GM12878 (cell line): ENCODE results near the gene NKAIN2. TPM values are rescaled to one million over a fixed set of nuclear protein-coding genes. Genes with fewer than 3 reads are reported as not detected.
"Not testable (repeated sequence)": the region's sequence is repeated elsewhere in the genome, so short reads cannot be mapped to it uniquely, and the experiment has no call there.

ENCODE experiments used
- ATAC-seq: fragments of 200-7000 bp; cut with Tn5 transposase; 3 replicates; pipeline ENCODE4 v1.9.1; 2020; ENCODE audit warnings: mild to moderate bottlenecking, moderate library complexity
- BruUV-seq: library from RNA; stranded (reverse); fragments of 400-500 nt; replicated peaks from 2 replicates; lab custom pipeline; 2021; lab: Mats Ljungman, UMichigan
- CTCF ChIA-PET: fragments of 300-600 bp; sonication (Branson Sonifier 250); formaldehyde crosslinking; extraction: SDS; loops from one replicate; lab custom pipeline; 2021; ENCODE audit warnings: inconsistent platforms; lab: Yijun Ruan, JAX
- POLR2A ChIA-PET: fragments of 350-600 bp; formaldehyde crosslinking; extraction: SDS; loops from one replicate; lab custom pipeline; 2021; ENCODE audit warnings: inconsistent platforms; lab: Charles Lee
- RAD21 ChIA-PET: fragments of 300-600 bp; sonication (Branson Sonifier 250); formaldehyde crosslinking; loops from one replicate; lab custom pipeline; 2023; ENCODE audit warnings: antibody characterized with exemption; ENCODE audit not compliant: unreplicated experiment; lab: Charles Lee
- SMC1A ChIA-PET: fragments of 300-600 bp; sonication (Branson Sonifier 250); formaldehyde crosslinking; loops from one replicate; lab custom pipeline; 2023; ENCODE audit not compliant: unreplicated experiment, uncharacterized antibody; lab: Charles Lee
- DNase-seq: peaks from one replicate; pipeline ENCODE4 v3.0.0-alpha.2; 2011; ENCODE audit warnings: low read depth, low spot score
- FAIRE-seq: peaks from 3 replicates; lab custom pipeline; 2011; peaks lifted over from hg19 to GRCh38; lab: Jason Lieb, UNC
- H2AFZ ChIP-seq: 2 replicates; pipeline ENCODE4 v1.6.0; 2011; ENCODE audit warnings: low read depth, low read length, control low read depth; ENCODE audit not compliant: control insufficient read depth
- H3K27ac ChIP-seq: 2 replicates; pipeline ENCODE4 v1.5.1; 2011; ENCODE audit warnings: control low read depth; ENCODE audit not compliant: control insufficient read depth, insufficient read depth
- H3K27me3 ChIP-seq, 2 experiments: replicated peaks in 1 of 2; 2 replicates each; pipeline versions ENCODE4 v1.6.0 to v1.6.1; 2011; ENCODE audit warnings: low read length in 1 of 2; ENCODE audit not compliant: control insufficient read depth in 2 of 2, insufficient read depth in 2 of 2
- H3K36me3 ChIP-seq, 2 experiments: 2 replicates each; pipeline ENCODE4 v1.5.1; 2011; ENCODE audit warnings: low read length in 1 of 2; ENCODE audit not compliant: control insufficient read depth in 2 of 2, insufficient read depth in 2 of 2
- H3K4me1 ChIP-seq: 2 replicates; pipeline ENCODE4 v1.6.1; 2011; ENCODE audit warnings: mild to moderate bottlenecking, low read length, moderate library complexity, mixed read lengths; ENCODE audit not compliant: control insufficient read depth, insufficient read depth
- H3K4me2 ChIP-seq: 2 replicates; pipeline ENCODE4 v1.6.0; 2011; ENCODE audit warnings: control low read depth; ENCODE audit not compliant: control insufficient read depth, insufficient read depth
- H3K4me3 ChIP-seq: fragments of 200-600 bp; sonication (generic); 2 replicates; pipeline ENCODE4 v1.5.1; 2016
- H3K79me2 ChIP-seq: 2 replicates; pipeline ENCODE4 v1.6.0; 2011; ENCODE audit warnings: low read length; ENCODE audit not compliant: control insufficient read depth, insufficient read depth
- H3K9ac ChIP-seq: 2 replicates; pipeline ENCODE4 v1.8.0; 2011; ENCODE audit warnings: low read length, control low read depth, mixed read lengths; ENCODE audit not compliant: control insufficient read depth, insufficient read depth
- H3K9me3 ChIP-seq: replicated peaks from 3 replicates; pipeline ENCODE4 v1.5.1; 2011; ENCODE audit warnings: mild to moderate bottlenecking, low read length; ENCODE audit not compliant: control insufficient read depth, insufficient read depth
- H4K20me1 ChIP-seq: 2 replicates; pipeline ENCODE4 v1.6.0; 2011; ENCODE audit not compliant: control insufficient read depth, insufficient read depth
- KAT2A ChIP-seq: conservative IDR thresholded peaks from 2 replicates; pipeline ENCODE4 v1.6.1; 2011; ENCODE audit warnings: low read depth, low read length; ENCODE audit not compliant: control insufficient read depth
- POLR2AphosphoS5 ChIP-seq: IDR thresholded peaks from 2 replicates; pipeline ENCODE4 v1.6.1; 2011; ENCODE audit warnings: mild to moderate bottlenecking, low read length, inconsistent platforms
- SREBF2 ChIP-seq: IDR thresholded peaks from 2 replicates; pipeline ENCODE4 v1.6.1; 2012; ENCODE audit warnings: mild to moderate bottlenecking, low read length
- ZNF274 ChIP-seq: IDR thresholded peaks from one replicate; pipeline ENCODE4 v1.8.0; 2011; ENCODE audit not compliant: insufficient read length, insufficient read depth
- whole genome bisulfite sequencing: methylation state at CpG from one replicate; pipeline ENCODE4 v1.1.6; 2016; ENCODE audit warnings: low lambda C conversion rate; ENCODE audit not compliant: insufficient replicate concordance, insufficient coverage; ENCODE audit errors: missing lambda C conversion rate; 5-methylcytosine and 5-hydroxymethylcytosine counted together
- in situ Hi-C: fragments of 300-500 bp; cut with MboI; formaldehyde crosslinking; loops from 9 replicates; pipeline ENCODE4 v1.14.3; 2018; ENCODE audit warnings: mixed read lengths
- intact Hi-C: fragments of 100-400 bp; cut with micrococcal nuclease; formaldehyde crosslinking; loops from one replicate; pipeline ENCODE4 v1.14.2; 2022; ENCODE audit not compliant: unreplicated experiment
- polyA plus RNA-seq, 11 experiments: library from polyadenylated mRNA; depleted of rRNA in 4 of 11; unstranded in 6 of 11; stranded (reverse) in 5 of 11; fragments of >200 nt; fragmentation: Nextera tagmentation in 4 of 11; fragmentation: Illumina TruSeq in 1 of 11; extraction: Ambion mirVana in 4 of 11; extraction: Trizol in 1 of 11; gene quantifications; 1 replicate in 1 of 11; 2 replicates in 10 of 11; pipeline versions ENCODE4 v1.2.1 to v1.2.3, GENCODE V29; 2011 to 2016; ENCODE audit warnings: inconsistent platforms in 2 of 11, missing spikeins in 2 of 11, low read depth in 1 of 11
- total RNA-seq, 4 experiments: library from RNA; depleted of rRNA in 3 of 4; stranded (reverse); fragments of >200 nt in 3 of 4; fragmentation: Illumina TruSeq in 1 of 4; extraction: Trizol in 1 of 4; gene quantifications; 2 replicates each; pipeline versions ENCODE4 v1.2.1 to v1.2.3, GENCODE V29; 2013 to 2021

The NKAIN2 gene
- total and polyA plus RNA-seq, 10 of the 15 experiments (the other 5 are each of a cell fraction or from before 2014, with no cell fraction given) = not detected

DNA sequence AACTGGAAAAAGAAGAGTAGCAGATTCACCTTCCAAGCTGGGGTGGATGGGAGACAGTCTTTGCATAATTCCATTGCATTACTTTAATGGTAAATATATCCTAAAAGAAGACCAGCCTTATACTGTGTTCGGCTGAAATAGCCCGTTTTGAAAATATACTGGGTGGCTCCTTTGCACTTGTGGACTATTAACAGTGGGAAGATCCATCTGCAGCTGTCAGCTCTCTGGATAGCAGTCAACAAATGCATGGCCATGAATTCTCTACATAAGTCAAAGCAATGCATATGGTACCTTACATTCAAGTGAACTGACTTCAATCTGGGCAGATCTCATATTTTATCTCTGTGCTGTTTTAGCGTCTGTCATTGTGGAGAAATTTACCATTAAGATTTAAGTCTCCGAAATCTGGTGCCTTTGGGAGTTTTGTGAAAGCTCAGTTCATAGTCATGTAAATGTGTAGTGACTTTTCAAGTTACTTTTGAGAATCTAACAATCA, 758.0 kb downstream of the NKAIN2 start:
- Histone ChIP-seq H2AFZ (no peak overlapping the region), H3K4me2 (no peak overlapping the region), H3K79me2 (no peaks in the 10 kb centered on the region), H3K36me3 (no peaks in the 10 kb centered on the region), H4K20me1 (no peaks in the 10 kb centered on the region), H3K27me3 (no peaks in the 10 kb centered on the region), H3K9ac (no peak overlapping the region), H3K4me3 (no peak overlapping the region), H3K9me3 (no peaks in the 10 kb centered on the region), H3K27ac (no peak overlapping the region), H3K4me1 (no peaks in the 10 kb centered on the region)
- ATAC-seq (no peak), DNase-seq (no peak), FAIRE-seq (no peak)
- TF ChIP-seq SREBF2 (no peak), KAT2A (no peak), POLR2AphosphoS5 (no peak), ZNF274 (no peak)
- ChIA-PET POLR2A (no interaction called here), CTCF (no interaction called here), RAD21 (no interaction called here), SMC1A (no interaction called here)
- intact Hi-C loops = no loop called here
- whole genome bisulfite sequencing = 23% methylated on average over 4 of the region's 4 CpGs
- no TSS peak for BruUV-seq
- in situ Hi-C loops = no loop called here

DNA sequence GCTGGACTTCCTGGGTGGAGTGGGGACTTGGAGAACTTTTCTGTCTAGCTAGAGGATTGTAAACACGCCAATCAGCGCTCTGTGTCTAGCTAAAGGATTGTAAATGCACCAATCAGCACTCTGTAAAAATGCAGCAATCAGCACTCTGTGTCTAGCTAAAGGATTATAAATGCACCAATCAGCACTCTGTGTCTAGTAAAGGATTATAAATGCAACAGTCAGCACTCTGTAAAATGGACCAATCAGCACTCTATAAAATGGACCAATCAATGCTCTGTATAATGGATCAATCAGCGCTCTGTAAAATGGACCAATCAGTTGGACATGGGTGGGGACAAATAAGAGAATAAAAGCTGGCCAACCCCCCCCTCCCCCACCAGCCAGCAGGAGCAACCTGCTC, 760.5 kb downstream of the NKAIN2 start:
- DNase-seq, H2AFZ ChIP-seq, H3K4me1 ChIP-seq, H4K20me1 ChIP-seq, H3K4me2 ChIP-seq, H3K9me3 ChIP-seq, H3K9ac ChIP-seq, H3K27ac ChIP-seq, H3K27me3 ChIP-seq, CTCF ChIA-PET, BruUV-seq, in situ Hi-C loops, RAD21 ChIA-PET, POLR2A ChIA-PET, SMC1A ChIA-PET, intact Hi-C loops, H3K4me3 ChIP-seq, H3K79me2 ChIP-seq, H3K36me3 ChIP-seq, ATAC-seq, FAIRE-seq: not testable (repeated sequence)
- 18% methylated on average over 3 of the region's 3 CpGs for WGBS
